ENCODE results near the gene XRCC3.

DNA sequence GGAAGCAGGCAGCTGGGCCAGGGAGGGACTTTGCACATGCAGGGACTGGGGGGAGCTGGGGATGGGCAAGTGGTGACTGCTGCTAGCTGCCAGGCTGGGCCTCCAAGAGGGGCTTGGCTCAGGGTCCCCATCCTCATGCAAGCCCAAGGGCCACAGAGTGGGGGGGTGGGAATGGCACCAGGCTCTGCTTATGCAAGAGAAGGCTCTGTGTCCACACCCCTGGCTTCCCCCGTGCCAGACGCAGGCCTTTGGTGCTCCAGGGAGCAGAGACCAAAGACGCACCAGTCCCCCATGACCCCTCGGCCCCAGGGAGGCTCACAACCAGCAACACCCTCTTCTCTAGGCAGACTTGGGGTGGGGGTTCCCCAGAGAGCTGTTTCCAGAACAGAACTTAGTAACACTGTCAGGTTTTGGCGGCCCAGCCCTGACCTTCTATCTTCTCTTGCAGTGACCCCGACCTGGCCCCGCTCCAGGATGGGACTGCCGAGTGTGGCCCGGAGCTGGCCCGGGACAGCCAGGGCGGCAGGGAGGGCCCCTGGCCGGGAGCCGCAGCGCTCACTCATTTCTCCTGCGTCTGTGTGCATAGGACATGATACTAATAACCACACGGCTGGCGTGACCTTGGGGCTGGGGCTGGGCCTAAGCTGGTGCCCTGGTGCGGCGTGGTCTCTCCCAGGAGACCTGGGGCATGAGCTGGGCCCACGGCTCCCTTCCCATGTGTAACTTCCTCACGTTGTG lies 14.3 kb downstream of the XRCC3 start:
- TF ChIP-seq CTCF (IDR thresholded peaks at IDR 0.05): no peak
- TF ChIP-seq POLR2A (IDR thresholded peaks at IDR 0.05): no peak
